ENCODE data around the gene CDH12. TPM values are rescaled to one million over a fixed set of nuclear protein-coding genes. Genes with fewer than 3 reads are reported as not detected.

Gene CDH12
- total RNA-seq, 1 experiment from 2014 or later, result not detected

DNA sequence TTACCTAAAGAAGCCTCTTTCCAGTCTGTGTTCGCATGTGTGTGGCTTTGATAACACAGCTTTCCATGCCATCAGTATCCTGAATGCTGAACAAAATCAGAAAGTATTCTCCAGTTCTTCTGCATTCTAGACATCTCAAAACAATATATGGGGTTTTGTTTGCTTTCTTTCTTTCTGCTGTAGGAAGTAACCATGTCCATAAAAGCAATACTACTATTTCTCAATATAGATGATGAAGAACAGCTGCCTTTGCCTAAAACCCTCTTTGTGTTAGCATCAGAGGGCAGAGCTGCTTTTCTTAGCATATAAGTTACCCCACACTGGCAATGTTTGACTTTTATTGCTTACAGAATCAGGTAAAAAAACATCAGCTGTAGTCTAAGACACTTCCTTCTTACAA is 963.6 kb downstream of the CDH12 start:
- H2BK12ac ChIP-seq (ENCODE audit: insufficient read length, low read depth, low read length), result no peak overlapping the region
- H3K9me3 ChIP-seq (ENCODE audit: control insufficient read depth, low read depth, low read length), result no peaks in the 10 kb centered on the region
- no peak overlapping the region for H3K23ac ChIP-seq (ENCODE audit: insufficient read length, low read depth, low read length)
- no peak overlapping the region for H2AFZ ChIP-seq (ENCODE audit: low read length)
- H3K79me2 ChIP-seq (ENCODE audit: insufficient read depth, low read length), result no peaks in the 10 kb centered on the region
- no peak overlapping the region for H2BK20ac ChIP-seq (ENCODE audit: low read depth, low read length, poor library complexity, severe bottlenecking)
- H3K4me3 Mint-ChIP-seq, result no peak overlapping the region
- H4K5ac ChIP-seq (ENCODE audit: insufficient read length, low read depth, low read length), result no peak overlapping the region
- H3K27me3 Mint-ChIP-seq (ENCODE audit: low read depth), result no peaks in the 10 kb centered on the region
- TF ChIP-seq, protein P1, sequence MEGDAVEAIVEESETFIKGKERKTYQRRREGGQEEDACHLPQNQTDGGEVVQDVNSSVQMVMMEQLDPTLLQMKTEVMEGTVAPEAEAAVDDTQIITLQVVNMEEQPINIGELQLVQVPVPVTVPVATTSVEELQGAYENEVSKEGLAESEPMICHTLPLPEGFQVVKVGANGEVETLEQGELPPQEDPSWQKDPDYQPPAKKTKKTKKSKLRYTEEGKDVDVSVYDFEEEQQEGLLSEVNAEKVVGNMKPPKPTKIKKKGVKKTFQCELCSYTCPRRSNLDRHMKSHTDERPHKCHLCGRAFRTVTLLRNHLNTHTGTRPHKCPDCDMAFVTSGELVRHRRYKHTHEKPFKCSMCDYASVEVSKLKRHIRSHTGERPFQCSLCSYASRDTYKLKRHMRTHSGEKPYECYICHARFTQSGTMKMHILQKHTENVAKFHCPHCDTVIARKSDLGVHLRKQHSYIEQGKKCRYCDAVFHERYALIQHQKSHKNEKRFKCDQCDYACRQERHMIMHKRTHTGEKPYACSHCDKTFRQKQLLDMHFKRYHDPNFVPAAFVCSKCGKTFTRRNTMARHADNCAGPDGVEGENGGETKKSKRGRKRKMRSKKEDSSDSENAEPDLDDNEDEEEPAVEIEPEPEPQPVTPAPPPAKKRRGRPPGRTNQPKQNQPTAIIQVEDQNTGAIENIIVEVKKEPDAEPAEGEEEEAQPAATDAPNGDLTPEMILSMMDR (conservative IDR thresholded peaks at IDR 0.05), result no peak
- H3K9ac ChIP-seq (ENCODE audit: extremely low read depth, insufficient read length, low read length), result no peak overlapping the region
- H2BK120ac ChIP-seq (ENCODE audit: low read depth, low read length, poor library complexity, severe bottlenecking), result no peak overlapping the region
- H3K27me3 ChIP-seq (ENCODE audit: insufficient read depth, low read length), result no peaks in the 10 kb centered on the region
- no peaks in the 10 kb centered on the region for H3K4me1 ChIP-seq (ENCODE audit: insufficient read depth, low read length)
- DNase-seq, result no peak
- no CpG with 5 or more reads among the region's 1 CpG for WGBS (ENCODE audit: extremely low coverage, insufficient read length, low lambda C conversion rate)
- no peak overlapping the region for H4K8ac ChIP-seq (replicated peaks; ENCODE audit: insufficient read length, low read depth, low read length)
- H3K4ac ChIP-seq (ENCODE audit: low read depth, low read length), result no peak overlapping the region
- no peaks in the 10 kb centered on the region for H4K20me1 ChIP-seq (ENCODE audit: control insufficient read depth, insufficient read depth, insufficient read length)
- no peak overlapping the region for H3K27ac Mint-ChIP-seq
- H3K79me1 ChIP-seq (ENCODE audit: insufficient read depth, low read depth, low read length, poor library complexity, severe bottlenecking), result no peaks in the 10 kb centered on the region
- no peaks in the 10 kb centered on the region for H3K23me2 ChIP-seq (ENCODE audit: insufficient read length, low read depth, low read length, poor library complexity, severe bottlenecking)
- H2BK15ac ChIP-seq (ENCODE audit: low read depth, low read length), result no peak overlapping the region
- H2BK5ac ChIP-seq (ENCODE audit: insufficient read length, low read length), result no peak overlapping the region
- H4K91ac ChIP-seq (ENCODE audit: insufficient read length, low read depth, low read length), result no peak overlapping the region
- H3K9me3 Mint-ChIP-seq, result no peaks in the 10 kb centered on the region
- H3T11ph ChIP-seq (ENCODE audit: low read length), result no peak overlapping the region
- no peak overlapping the region for H3K14ac ChIP-seq (ENCODE audit: insufficient read depth, low read length)
- no peak overlapping the region for H3K27ac ChIP-seq (ENCODE audit: insufficient read length, low read depth, low read length)
- no peak overlapping the region for H3K4me2 ChIP-seq (ENCODE audit: insufficient read depth, insufficient read length, low read length)
- H3K56ac ChIP-seq (ENCODE audit: insufficient read length, low read depth, low read length), result no peak overlapping the region
- H3K4me1 Mint-ChIP-seq, result peaks cover 2 to 18% of the 10 kb centered on the region in 2 experiments
- H3K18ac ChIP-seq (ENCODE audit: insufficient read length, low read depth, low read length), result no peak overlapping the region
- no peak overlapping the region for H2AK5ac ChIP-seq (ENCODE audit: insufficient read length, low read length)
- H3K36me3 Mint-ChIP-seq (ENCODE audit: insufficient read depth in 1 of 3, low read depth in 3 of 3), result no peaks in the 10 kb centered on the region
